Naive thymus-derived CD4-positive, alpha-beta T cell (primary cell): ENCODE data around the gene SPAG4. TPM values are rescaled to one million over a fixed set of nuclear protein-coding genes. Genes with fewer than 3 reads are reported as not detected.

Experiments
- ATAC-seq: fragments of 150-1000 bp; cut with Tn5 transposase; 2 replicates; pipeline ENCODE4 v1.10.0; 2021; ENCODE audit warnings: mild to moderate bottlenecking, moderate library complexity
- CTCF ChIA-PET: fragments of 350-600 bp; sonication (Branson Sonifier 250); formaldehyde crosslinking; loops from one replicate; lab custom pipeline; 2021; ENCODE audit warnings: antibody characterized with exemption; lab: Charles Lee
- POLR2A ChIA-PET: fragments of 350-600 bp; sonication (Branson Sonifier 250); formaldehyde crosslinking; loops from one replicate; lab custom pipeline; 2021; ENCODE audit warnings: antibody characterized with exemption, inconsistent platforms; lab: Charles Lee
- DNase-seq, 9 donors: peaks; one replicate each; pipeline versions ENCODE4 v3.0.0 to v3.0.0-alpha.2; 2020 to 2022; ENCODE audit warnings: mixed read lengths in 1 of 9
- H3K27ac ChIP-seq: one replicate; pipeline ENCODE4 v1.7.0; 2013; ENCODE audit warnings: mild to moderate bottlenecking, low read depth, low read length, moderate library complexity
- H3K27me3 ChIP-seq, 2 donors: one replicate each; pipeline ENCODE4 v1.7.0; 2013; ENCODE audit warnings: low read length in 2 of 2, mild to moderate bottlenecking in 2 of 2, moderate library complexity in 2 of 2; ENCODE audit not compliant: control insufficient read depth in 2 of 2, insufficient read depth in 2 of 2
- H3K36me3 ChIP-seq, 3 experiments: 1 replicate in 2 of 3; 2 replicates in 1 of 3; pipeline ENCODE4 v1.7.0; 2013; ENCODE audit warnings: low read length in 3 of 3, mild to moderate bottlenecking in 3 of 3, moderate library complexity in 1 of 3; ENCODE audit not compliant: insufficient read depth in 3 of 3, control insufficient read depth in 2 of 3
- H3K4me1 ChIP-seq, 2 donors: one replicate each; pipeline ENCODE4 v1.7.0; 2013; ENCODE audit warnings: low read length in 2 of 2, mild to moderate bottlenecking in 2 of 2, moderate library complexity in 1 of 2; ENCODE audit not compliant: control insufficient read depth in 2 of 2, insufficient read depth in 2 of 2
- H3K4me3 ChIP-seq: 2 replicates; pipeline ENCODE4 v1.7.0; 2013; ENCODE audit warnings: mild to moderate bottlenecking, low read length
- H3K9me3 ChIP-seq, 3 experiments: 1 replicate in 2 of 3; 2 replicates in 1 of 3; pipeline ENCODE4 v1.7.0; 2013; ENCODE audit warnings: low read length in 3 of 3; ENCODE audit not compliant: control insufficient read depth in 2 of 3
- H3K27ac Mint-ChIP-seq, 9 donors: one replicate each; pipeline ENCODE4 v1.8.0; 2020 to 2022; ENCODE audit warnings: mixed read lengths in 9 of 9, mild to moderate bottlenecking in 8 of 9, moderate library complexity in 5 of 9, inconsistent platforms in 2 of 9
- H3K27me3 Mint-ChIP-seq, 5 donors: one replicate each; pipeline ENCODE4 v1.8.0; 2021 to 2022; ENCODE audit warnings: mixed read lengths in 5 of 5, mild to moderate bottlenecking in 1 of 5
- H3K36me3 Mint-ChIP-seq, 5 donors: one replicate each; pipeline ENCODE4 v1.8.0; 2020 to 2022; ENCODE audit warnings: mixed read lengths in 5 of 5, mild to moderate bottlenecking in 3 of 5, inconsistent platforms in 1 of 5
- H3K4me1 Mint-ChIP-seq, 7 donors: one replicate each; pipeline ENCODE4 v1.8.0; 2020 to 2022; ENCODE audit warnings: mixed read lengths in 7 of 7, mild to moderate bottlenecking in 3 of 7, inconsistent platforms in 1 of 7
- H3K4me3 Mint-ChIP-seq, 10 donors: one replicate each; pipeline ENCODE4 v1.8.0; 2020 to 2022; ENCODE audit warnings: mild to moderate bottlenecking in 10 of 10, mixed read lengths in 10 of 10, moderate library complexity in 6 of 10, inconsistent platforms in 2 of 10
- H3K9me3 Mint-ChIP-seq, 11 donors: one replicate each; pipeline ENCODE4 v1.8.0; 2020 to 2022; ENCODE audit warnings: mixed read lengths in 11 of 11, mild to moderate bottlenecking in 4 of 11, inconsistent platforms in 1 of 11, moderate library complexity in 1 of 11
- intact Hi-C, 2 donors: fragments of 100-400 bp; cut with micrococcal nuclease; formaldehyde crosslinking; loops; one replicate each; pipeline ENCODE4 v1.15.1; 2023
- polyA plus RNA-seq, 2 donors: library from polyadenylated mRNA; unstranded; fragments of 300-500 nt; fragmentation: Illumina TruSeq; gene quantifications; one replicate each; pipeline ENCODE4 v1.2.3, GENCODE V29; 2021
- total RNA-seq, 6 experiments: library from RNA in 5 of 6; stranded (reverse) in 5 of 6; gene quantifications; 1 replicate in 5 of 6; 2 replicates in 1 of 6; pipeline ENCODE4 v1.2.3 and lab custom pipeline; 2021 to 2026

SPAG4 gene
- total and polyA plus RNA-seq, 7 experiments from 2014 or later: 0.35 to 25.0 (median 2.7) TPM; not detected in 2

DNA sequence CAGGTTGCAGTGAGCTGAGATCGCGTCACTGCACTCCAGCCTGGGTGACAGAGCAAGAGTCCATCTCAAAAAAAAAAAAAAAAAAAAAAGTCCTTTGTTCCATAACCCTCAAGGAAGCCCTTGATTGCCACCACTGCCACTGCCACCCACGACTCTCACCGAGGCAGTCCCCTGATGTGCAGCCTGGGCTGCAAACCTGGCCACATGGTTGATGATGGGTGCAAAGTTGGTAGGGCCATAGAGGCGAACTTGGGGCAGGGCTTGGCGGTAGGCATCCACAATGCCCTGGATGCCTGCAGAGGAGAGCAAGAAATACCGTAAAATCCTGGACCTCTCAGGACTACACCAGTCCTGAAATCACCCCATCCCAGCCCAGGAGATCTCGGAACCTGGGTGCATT lies 11.5 kb downstream of the SPAG4 start:
- Mint-ChIP-seq H3K4me3 (no peak overlapping the region), H3K27me3 (no peaks in the 10 kb centered on the region), H3K4me1 (peaks cover 0 to 6% (median 0%) of the 10 kb centered on the region in 7 donors), H3K36me3 (peaks cover 7 to 36% (median 19%) of the 10 kb centered on the region in 5 donors), H3K9me3 (no peaks in the 10 kb centered on the region), H3K27ac (peak overlapping the region in 2 of 9 donors; percentile 45 to 80)
- Histone ChIP-seq H3K9me3 (no peaks in the 10 kb centered on the region), H3K4me3 (no peak overlapping the region), H3K27ac (no peak overlapping the region), H3K36me3 (peaks cover 22 to 64% (median 29%) of the 10 kb centered on the region in 3 experiments), H3K4me1 (no peaks in the 10 kb centered on the region), H3K27me3 (no peaks in the 10 kb centered on the region)
- no peak for DNase-seq
- no peak for ATAC-seq
- CTCF ChIA-PET: interaction anchor here (0.5 to 0.7 kb wide), 5 partner anchors 26 to 532 kb away, joined by 3 to 7 read pairs (median 4); no protein-coding TSS in a partner anchor
- intact Hi-C loops: no loop called here
- POLR2A ChIA-PET: interaction anchor here (0.9 kb wide), 1 partner anchor 27 kb away, joined by 3 read pairs; no protein-coding TSS in a partner anchor

DNA sequence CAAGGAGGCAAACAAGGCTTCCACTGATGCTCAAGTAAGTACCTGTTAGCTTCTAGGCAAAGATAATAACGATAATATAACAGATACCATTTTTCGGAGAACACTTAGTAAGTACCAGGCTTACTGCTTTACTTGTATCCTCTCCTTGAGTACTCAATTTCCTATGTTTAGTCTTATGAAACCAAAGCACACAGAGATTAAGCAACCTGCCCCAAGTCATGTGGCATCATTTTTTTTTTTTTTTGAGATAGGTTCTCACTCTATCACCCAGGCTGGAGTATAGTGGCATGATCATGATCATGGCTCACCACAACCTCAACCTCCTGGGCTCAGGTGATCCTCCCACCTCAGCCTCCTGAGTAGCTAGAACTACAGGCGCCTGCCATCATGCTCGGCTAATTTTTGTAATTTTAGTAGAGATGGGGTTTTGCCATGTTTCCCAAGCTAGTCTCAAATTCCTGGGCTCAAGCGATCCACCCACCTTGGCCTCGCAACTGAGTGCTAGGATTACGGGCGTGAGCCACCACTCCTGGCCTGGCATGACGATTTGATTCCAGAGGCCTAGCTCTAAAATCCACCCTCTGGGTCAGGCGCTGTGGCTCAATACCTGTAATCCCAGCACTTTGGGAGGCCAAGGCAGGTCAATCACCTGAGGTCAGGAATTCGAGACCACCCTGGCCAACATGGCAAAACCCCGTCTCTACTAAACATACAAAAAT lies 14.0 kb downstream of the SPAG4 start:
- Mint-ChIP-seq H3K4me3 (no peak overlapping the region), H3K36me3 (peaks cover 7 to 41% (median 21%) of the 10 kb centered on the region in 5 donors), H3K27me3 (no peaks in the 10 kb centered on the region), H3K27ac (peak overlapping the region in 4 of 9 donors; percentile 22 to 52 (median 39)), H3K4me1 (peaks cover 0 to 9% (median 6%) of the 10 kb centered on the region in 7 donors), H3K9me3 (no peaks in the 10 kb centered on the region)
- Histone ChIP-seq H3K9me3 (no peaks in the 10 kb centered on the region), H3K4me3 (no peak overlapping the region), H3K4me1 (no peaks in the 10 kb centered on the region), H3K27me3 (no peaks in the 10 kb centered on the region), H3K27ac (no peak overlapping the region), H3K36me3 (peaks cover 22 to 72% (median 29%) of the 10 kb centered on the region in 3 experiments)
- ATAC-seq: no peak
- DNase-seq: no peak
- intact Hi-C loops: no loop called here
- POLR2A ChIA-PET: interaction anchor here (1.1 kb wide), 1 partner anchor 10 kb away, joined by 3 read pairs; no protein-coding TSS in a partner anchor
- CTCF ChIA-PET: interaction anchor here (1.5 kb wide), 1 partner anchor 9 kb away, joined by 5 read pairs; no protein-coding TSS in a partner anchor

DNA sequence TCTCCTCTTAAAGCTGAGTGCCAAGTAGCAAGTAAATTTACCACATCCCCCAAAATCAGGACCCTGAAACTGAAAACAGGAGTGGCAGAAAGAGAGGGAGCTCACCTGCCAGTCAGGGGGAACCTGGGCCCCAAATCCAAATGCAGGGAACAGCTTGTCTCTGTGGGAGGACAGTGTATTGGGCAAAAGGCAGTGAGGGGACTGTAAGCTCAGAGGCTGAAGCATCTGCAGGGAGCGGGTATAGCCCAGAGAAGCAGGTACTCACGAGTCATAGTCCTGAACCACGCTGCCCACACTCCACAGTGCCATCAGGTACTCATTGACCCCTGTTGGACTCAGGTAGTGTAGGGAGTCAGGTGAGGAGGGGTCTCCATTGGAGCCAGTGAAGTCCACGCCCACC lies 15.0 kb downstream of the SPAG4 start:
- POLR2A ChIA-PET: interaction anchor here (0.9 kb wide), 1 partner anchor 23 kb away, joined by 3 read pairs; no protein-coding TSS in a partner anchor
- Histone ChIP-seq H3K9me3 (no peaks in the 10 kb centered on the region), H3K4me1 (peaks cover 0 to 4% of the 10 kb centered on the region in 2 donors), H3K27me3 (no peaks in the 10 kb centered on the region), H3K36me3 (peaks cover 22 to 68% (median 29%) of the 10 kb centered on the region in 3 experiments), H3K27ac (no peak overlapping the region), H3K4me3 (no peak overlapping the region)
- H3K4me3 Mint-ChIP-seq: no peak overlapping the region
- ATAC-seq (no peak), DNase-seq (no peak)
- H3K36me3 Mint-ChIP-seq: peaks cover 4 to 45% (median 19%) of the 10 kb centered on the region in 5 donors
- intact Hi-C loops: no loop called here
- H3K27me3 Mint-ChIP-seq: no peaks in the 10 kb centered on the region
- H3K9me3 Mint-ChIP-seq: no peaks in the 10 kb centered on the region
- CTCF ChIA-PET: interaction anchor here (1.5 kb wide), 1 partner anchor 10 kb away, joined by 5 read pairs; no protein-coding TSS in a partner anchor
- H3K4me1 Mint-ChIP-seq: peaks cover 6 to 20% (median 14%) of the 10 kb centered on the region in 7 donors
- H3K27ac Mint-ChIP-seq: peak overlapping the region in 1 of 9 donors; percentile 41

DNA sequence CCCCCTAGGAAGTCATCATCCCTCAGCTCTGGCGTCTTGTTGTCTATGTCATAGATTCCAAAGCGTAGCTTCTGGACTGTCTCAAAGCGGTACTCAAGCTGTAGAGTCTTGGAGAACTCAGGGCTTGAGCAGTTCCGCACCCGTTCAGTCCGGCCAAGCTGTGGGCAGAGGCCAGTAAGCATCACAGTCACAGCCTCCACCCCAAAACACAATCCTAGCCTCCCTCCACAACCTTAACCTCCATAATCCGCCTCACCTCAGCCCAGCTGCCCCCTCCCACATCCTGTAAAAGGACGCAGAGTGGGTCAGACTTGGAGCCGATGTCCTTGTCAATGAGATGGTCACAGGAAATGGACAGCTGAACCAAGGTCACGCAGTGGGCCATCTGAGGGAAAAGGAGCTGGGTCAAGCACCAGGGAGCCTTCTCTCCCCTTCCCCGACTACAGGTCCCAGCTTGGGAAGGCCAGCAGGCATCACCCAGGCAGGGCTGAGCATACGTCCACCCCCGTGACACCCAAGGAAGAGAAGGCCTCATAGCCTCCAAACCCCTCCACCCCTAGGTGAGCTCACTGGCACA lies 17.0 kb downstream of the SPAG4 start:
- Mint-ChIP-seq H3K4me3 (no peak overlapping the region), H3K4me1 (peaks cover 14 to 38% (median 25%) of the 10 kb centered on the region in 7 donors), H3K27ac (peak overlapping the region in 5 of 9 donors; percentile 29 to 73 (median 32)), H3K9me3 (no peaks in the 10 kb centered on the region), H3K27me3 (no peaks in the 10 kb centered on the region), H3K36me3 (peaks cover 0 to 29% (median 11%) of the 10 kb centered on the region in 5 donors)
- Histone ChIP-seq H3K27ac (no peak overlapping the region), H3K9me3 (no peaks in the 10 kb centered on the region), H3K4me3 (no peak overlapping the region), H3K4me1 (peaks cover 0 to 4% of the 10 kb centered on the region in 2 donors), H3K36me3 (peaks cover 22 to 49% (median 26%) of the 10 kb centered on the region in 3 experiments), H3K27me3 (no peaks in the 10 kb centered on the region)
- no peak for DNase-seq
- ATAC-seq: no peak
- POLR2A ChIA-PET: interaction anchor here (1.4 kb wide), 2 partner anchors 13 to 32 kb away, joined by 5 read pairs; partner anchors contain the start of genes CPNE1 and RBM12
- intact Hi-C loops: no loop called here
- CTCF ChIA-PET: interaction anchor here (0.9 kb wide), 1 partner anchor 11 kb away, joined by 3 read pairs; no protein-coding TSS in a partner anchor

DNA sequence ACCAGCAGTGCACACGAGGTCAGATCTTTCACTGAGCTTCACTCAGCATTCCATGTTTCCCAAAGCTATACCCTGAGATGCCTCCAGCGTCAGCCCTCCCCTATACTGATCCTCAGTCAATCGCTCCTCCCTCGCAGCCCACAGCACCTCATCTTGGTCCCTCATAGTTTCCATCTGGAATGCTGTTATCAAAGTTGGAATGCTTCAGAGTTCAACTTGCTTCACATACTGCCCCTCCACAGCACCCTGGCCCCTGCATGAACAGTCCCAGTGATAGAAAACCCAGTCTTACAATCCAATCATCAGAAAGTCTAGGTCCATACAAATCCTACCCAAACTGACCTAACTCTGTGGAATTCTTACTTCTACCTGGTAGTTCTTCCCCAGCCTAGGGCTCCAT lies 20.0 kb downstream of the SPAG4 start:
- ChIA-PET CTCF (no interaction called here), POLR2A (interaction anchor here (0.5 kb wide), 1 partner anchor 1183 kb away, joined by 3 read pairs; no protein-coding TSS in a partner anchor)
- H3K4me1 ChIP-seq: peaks cover 0 to 11% of the 10 kb centered on the region in 2 donors
- H3K27ac ChIP-seq: no peak overlapping the region
- no peaks in the 10 kb centered on the region for H3K27me3 Mint-ChIP-seq
- H3K4me3 Mint-ChIP-seq: no peak overlapping the region
- peaks cover 24 to 65% (median 55%) of the 10 kb centered on the region in 7 donors for H3K4me1 Mint-ChIP-seq
- H3K9me3 Mint-ChIP-seq: no peaks in the 10 kb centered on the region
- DNase-seq (no peak), ATAC-seq (no peak)
- intact Hi-C loops: no loop called here
- peak overlapping the region in 8 of 9 donors; percentile 22 to 80 (median 67) for H3K27ac Mint-ChIP-seq
- peaks cover 0 to 18% (median 5%) of the 10 kb centered on the region in 5 donors for H3K36me3 Mint-ChIP-seq
- no peaks in the 10 kb centered on the region for H3K27me3 ChIP-seq
- no peak overlapping the region for H3K4me3 ChIP-seq
- peaks cover 8 to 22% (median 10%) of the 10 kb centered on the region in 3 experiments for H3K36me3 ChIP-seq
- no peaks in the 10 kb centered on the region for H3K9me3 ChIP-seq

DNA sequence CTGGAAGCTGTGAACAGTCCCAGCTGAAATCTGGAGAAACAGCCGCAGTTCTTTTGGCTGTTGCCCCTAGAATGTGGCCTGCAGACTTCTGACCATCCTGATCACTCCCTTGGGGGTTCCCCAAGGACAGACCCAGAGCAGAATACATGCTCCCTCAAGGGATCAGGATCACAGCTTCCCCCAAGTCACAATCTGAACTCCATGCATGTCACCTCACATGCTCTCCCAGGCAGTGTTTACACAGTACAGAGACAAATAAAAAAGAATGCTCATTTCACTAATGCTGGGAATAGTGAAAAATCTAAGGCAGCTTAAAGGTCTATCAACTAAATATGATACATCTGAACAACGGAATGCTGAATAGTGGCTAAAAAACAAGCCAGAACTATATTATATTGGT lies 20.5 kb downstream of the SPAG4 start:
- H3K27ac ChIP-seq: no peak overlapping the region
- CTCF ChIA-PET: no interaction called here
- POLR2A ChIA-PET: interaction anchor here (0.5 kb wide), 1 partner anchor 1183 kb away, joined by 3 read pairs; no protein-coding TSS in a partner anchor
- no peak for DNase-seq
- no peaks in the 10 kb centered on the region for H3K9me3 Mint-ChIP-seq
- H3K27me3 ChIP-seq: no peaks in the 10 kb centered on the region
- peaks cover 4 to 18% (median 5%) of the 10 kb centered on the region in 3 experiments for H3K36me3 ChIP-seq
- no peaks in the 10 kb centered on the region for H3K9me3 ChIP-seq
- peak overlapping the region in 7 of 9 donors; percentile 22 to 80 (median 70) for H3K27ac Mint-ChIP-seq
- H3K4me1 Mint-ChIP-seq: peaks cover 28 to 69% (median 59%) of the 10 kb centered on the region in 7 donors
- no peaks in the 10 kb centered on the region for H3K27me3 Mint-ChIP-seq
- H3K4me1 ChIP-seq: peaks cover 0 to 12% of the 10 kb centered on the region in 2 donors
- H3K4me3 ChIP-seq: no peak overlapping the region
- intact Hi-C loops: no loop called here
- no peak for ATAC-seq
- H3K4me3 Mint-ChIP-seq: no peak overlapping the region
- peaks cover 0 to 16% (median 5%) of the 10 kb centered on the region in 5 donors for H3K36me3 Mint-ChIP-seq
